Stimulated activated naive CD4-positive, alpha-beta T cell treated with Interleukin-2 at 50 U/mL for 16 hours (primary cell): ENCODE results near the gene ST6GALNAC4.

Source experiments
- DNase-seq: peaks from one replicate; lab custom pipeline; 2025; lab: John Stamatoyannopoulos, UW

Gene ST6GALNAC4

GRCh38 chr9:127912296-127912695, 4.5 kb downstream of the ST6GALNAC4 start:
- no peak for DNase-seq

DNA sequence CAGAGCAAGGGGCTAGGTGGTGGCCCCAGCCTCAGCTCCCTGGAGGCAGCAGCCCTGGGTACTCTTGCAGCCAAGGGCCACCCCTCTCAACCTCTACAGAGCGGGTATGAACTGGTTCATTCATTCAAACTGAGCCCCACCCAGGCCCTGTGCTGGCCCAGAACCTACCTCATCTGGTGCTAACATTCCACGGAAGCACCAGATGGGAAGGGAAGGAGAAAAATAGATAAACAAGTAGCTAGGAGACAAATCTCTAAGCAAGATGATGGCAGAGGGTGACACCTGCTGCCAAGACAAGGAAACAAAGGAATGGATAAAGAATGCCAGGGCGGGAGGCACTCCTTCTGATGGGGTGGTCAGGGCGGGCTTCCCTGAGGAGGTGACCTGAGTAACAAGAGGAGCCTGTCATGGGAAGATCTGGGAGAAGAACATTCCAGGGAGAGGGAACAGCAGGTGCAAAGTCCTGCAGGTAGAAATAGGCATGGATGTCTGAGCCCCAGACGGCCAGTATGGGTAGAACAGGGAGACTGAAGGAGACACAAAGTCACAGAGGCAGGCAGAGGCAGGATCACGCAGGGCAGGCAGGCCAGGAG, 6.1 kb downstream of the ST6GALNAC4 start:
- no peak for DNase-seq

DNA sequence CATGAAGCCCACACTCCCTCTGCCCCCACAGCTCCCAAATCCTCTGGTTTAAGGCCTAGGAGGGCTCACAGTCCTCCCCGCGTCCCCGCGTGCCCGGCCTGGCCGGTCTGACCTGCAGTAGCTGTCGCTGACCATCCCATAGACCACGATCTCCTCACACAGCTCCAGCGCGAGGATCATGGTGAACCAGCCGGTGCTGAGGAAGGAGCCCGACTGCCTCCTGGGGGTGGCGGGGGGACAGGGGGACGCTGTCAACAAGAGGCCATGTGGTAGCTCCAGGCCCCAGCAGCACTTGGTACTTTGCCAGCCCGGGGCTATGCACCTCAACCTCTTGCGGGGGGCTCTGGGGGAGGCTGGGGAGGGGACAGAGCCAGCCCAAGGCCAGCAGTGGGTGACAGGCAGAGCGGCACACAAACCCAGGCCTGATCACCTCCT, 7.0 kb downstream of the ST6GALNAC4 start:
- no peak for DNase-seq

DNA sequence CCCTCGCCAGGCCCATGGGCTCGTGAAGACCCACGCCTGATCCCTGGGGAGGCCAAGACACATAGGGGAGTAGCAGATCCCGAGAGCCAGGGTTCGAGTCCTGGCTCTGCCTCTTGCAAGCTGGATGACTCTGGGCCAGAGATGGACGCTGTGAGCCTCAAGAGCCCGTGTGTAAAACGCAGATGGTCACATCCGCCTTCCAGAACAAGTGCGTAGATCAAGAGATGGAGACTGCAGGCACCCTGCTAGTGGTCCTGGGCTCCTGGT, 8.2 kb downstream of the ST6GALNAC4 start:
- no peak for DNase-seq

GRCh38 chr9:127907867-127908659, 8.8 kb downstream of the ST6GALNAC4 start:
- DNase-seq, result no peak

GRCh38 chr9:127905788-127906191, 11.1 kb downstream of the ST6GALNAC4 start:
- DNase-seq, result peak; percentile 65

DNA sequence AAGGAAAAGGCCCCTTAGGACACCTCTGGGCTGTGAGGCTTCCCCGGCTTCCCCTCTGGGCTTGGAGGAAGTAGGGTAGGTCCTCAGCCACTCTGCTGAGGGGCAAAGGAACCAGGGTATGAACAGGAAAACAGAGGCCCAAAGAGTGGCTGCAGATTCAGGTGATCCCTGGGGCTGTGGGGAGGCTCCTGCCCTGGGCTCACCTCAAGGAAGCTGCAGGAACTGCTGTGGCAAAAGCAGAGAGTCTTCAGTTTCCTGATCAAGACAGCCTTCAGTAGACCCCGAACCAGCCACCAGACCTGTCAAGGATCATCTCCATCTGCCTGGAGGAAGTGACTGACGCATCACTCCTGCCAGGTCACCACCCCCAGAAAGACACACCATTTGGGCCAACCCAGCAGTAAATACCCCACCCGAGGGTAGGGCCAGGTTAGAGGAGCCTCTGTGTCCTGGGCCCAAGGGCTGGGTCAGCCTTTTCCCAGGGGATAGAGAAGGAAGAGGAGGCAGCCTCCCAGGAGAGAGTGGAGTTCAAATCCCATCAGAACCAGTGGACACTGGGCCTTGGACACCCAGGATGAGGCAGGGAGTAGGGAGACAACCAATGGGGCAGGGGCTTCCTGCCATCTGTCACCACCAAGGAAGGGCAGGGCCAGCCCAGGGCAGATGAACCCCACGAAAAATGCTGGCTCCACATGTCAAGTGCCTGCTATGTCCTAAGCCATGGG, 11.7 kb downstream of the ST6GALNAC4 start:
- DNase-seq, result peak; percentile 51

DNA sequence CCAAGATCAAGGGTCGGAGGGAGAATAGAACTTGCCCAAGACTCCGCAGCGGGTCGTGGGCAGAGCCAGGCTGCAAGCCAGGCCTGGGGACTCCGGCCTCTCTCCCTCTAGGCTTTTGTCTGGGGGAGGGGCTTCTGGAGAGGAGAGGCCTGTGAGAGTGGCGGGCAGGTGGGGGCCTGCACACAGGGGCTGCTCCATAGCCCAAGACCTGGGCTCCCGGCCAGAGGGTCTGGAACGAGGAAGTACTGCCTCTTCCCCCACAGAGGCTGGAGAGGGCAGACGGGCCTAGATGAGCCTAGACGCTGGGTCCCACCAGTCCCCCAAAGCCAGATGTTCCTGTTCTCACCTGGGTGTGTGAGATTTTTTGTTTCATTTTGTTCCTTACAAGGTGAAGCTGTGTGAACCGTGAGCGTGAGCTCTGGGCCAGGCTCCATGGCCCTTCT, 12.3 kb downstream of the ST6GALNAC4 start:
- DNase-seq, result no peak

DNA sequence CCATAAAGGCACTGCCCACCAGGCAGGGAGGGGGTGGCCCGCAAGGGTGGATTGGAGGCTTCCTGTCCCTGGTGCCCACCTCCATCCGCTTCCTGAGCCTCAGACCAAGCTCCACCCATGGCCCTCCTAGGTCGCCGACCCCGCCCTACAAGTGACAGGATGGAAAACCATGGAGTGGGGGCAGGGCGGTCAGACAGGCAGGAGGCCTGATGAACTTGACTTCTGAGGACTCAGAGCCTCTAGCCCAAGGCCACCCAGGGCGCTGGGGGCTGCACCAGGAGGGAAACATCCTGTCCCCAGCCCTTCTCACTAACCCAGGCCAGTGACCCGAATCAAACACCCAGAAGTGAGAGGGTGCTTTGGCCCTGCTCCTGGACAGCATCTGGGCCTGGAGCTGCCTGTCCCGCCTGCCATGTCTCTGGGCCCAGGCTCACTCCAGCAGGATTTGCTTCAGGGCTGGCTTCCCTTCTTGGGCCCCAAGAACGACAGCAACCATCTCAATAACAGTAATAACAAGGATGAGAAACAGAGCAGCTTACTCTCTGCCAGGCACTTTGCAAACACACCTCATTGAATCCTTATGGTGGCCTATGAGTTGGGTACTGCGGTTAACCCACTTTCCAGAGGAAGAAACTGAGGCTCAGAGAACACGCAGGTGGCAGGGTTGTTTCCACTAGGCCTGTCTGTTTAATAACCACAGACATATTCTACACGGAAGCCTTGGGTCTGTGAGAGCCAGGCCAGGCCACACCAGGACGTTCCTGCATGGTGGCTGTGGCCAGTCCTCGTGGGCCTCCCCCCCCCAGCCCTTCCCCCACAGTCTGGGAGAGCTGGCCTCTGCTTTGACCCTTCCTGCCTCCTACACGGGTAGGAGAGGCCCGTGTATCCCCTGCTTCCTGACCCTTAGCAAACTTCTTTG, 13.0 kb downstream of the ST6GALNAC4 start:
- peak; percentile 62 for DNase-seq

- DNase-seq, result peak; percentile 66
These were observed 17.5 kb downstream of the ST6GALNAC4 start, which contains the start of gene ST6GALNAC6 for GRCh38 chr9:127899128-127899943. Gene ST6GALNAC6 (minus strand): TSS chr9:127899603. CDS start chr9:127897981, 1,622 bp downstream.

- DNase-seq, result no peak
These were observed 18.3 kb downstream of the ST6GALNAC4 start for GRCh38 chr9:127898433-127899127.

DNA sequence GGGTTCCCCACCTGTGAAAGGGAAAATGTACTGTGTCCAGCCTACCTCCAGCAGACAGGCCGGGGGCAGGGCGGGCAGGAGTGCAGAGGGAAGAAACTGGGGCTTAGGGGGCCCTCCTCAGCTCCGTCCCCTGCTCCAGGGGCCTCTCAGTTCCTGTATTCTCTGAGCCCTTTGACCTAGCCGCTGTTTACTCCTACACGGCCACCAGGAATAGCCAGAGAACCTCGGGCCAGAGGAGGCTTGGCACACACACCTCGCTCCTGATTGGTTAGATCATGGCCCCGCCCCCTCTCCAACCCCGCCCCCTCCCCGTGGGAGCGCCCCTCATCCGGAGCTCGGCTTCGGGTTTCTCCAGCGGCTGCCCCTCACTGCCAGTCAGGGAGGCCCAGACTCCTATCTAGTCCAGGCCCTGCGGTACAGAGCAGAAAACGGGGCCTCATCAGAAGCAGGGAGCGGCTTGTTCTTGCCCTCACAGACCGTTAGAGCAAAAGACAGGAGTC, 19.6 kb downstream of the ST6GALNAC4 start:
- DNase-seq, result peak; percentile 18

DNA sequence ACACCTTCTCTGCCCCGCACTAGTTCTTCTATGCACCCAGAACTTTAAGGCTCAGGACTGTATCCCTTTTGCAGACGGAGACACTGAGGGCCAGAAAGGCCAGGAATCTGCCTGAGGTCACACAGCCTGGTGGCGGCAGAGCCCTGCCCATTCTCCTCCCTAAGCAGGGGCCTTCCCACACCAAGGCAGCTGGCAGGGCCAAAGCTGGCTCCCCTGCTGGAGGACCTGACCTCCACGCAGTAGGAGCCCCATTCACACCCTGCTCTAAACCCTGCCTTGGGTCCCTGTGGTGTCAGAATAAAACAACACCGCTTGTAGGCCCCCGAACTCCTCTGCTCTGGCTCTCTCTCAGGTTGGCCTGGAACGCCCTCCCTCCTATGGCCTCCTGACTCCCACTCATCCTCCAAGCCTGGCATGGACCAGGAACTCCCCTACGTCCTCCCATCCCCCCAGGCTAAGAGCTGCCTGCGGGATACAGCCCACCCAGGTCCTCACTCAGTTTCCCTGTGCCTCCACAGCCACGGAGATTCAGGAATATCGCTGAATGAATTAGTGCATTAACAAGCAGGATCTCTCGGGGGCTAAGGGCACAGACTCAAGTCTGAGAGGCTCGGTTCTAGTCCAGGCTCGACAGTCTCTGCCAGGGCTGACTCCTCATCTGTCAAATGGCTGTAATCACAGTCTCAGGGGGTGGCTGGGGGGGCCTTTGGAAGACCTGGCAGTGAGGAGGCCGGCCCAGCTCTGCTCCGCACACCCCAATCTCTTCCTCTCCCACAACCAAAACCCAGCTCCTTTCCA, 20.2 kb downstream of the ST6GALNAC4 start:
- no peak for DNase-seq

DNA sequence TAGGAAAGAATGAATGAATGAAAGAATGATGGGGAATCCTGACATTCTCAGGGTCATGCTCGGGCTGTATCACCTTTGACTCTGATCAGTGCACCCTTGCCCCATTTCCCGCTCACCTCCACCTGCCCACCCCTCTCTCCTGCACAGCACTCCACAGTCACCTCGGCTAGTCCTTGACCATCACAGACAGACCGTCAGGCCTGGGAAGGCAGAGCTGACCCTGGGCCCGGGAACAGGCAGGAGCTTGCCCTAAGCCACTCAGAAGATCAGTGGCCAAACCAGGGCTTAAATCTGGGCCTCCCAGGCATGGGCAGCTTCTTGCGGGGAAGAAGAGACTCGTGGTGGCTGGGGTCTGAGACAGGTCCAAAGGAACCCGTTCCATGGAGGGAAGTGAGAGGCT, 21.0 kb downstream of the ST6GALNAC4 start:
- no peak for DNase-seq

DNA sequence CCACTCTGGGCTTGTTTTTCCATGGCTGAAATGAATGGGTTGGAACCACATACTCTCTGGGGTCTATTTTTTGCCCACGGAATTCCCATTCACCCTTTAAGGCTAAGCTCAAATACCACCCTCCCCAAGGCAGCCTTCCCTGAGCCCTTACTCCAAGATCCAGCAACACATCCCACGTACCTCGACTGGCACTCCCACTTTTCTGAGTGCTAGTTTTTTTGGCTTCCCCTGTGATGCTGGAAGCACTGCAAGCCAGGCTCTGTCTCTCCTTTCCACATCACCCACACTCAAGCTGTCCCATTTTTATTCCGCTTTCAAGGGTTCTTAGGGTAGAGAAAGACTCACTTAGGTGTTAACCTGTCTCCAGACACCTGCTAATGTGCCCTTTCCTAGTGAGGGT, 23.4 kb downstream of the ST6GALNAC4 start:
- no peak for DNase-seq

GRCh38 chr9:127892831-127893230, 24.0 kb downstream of the ST6GALNAC4 start:
- DNase-seq, result no peak

DNA sequence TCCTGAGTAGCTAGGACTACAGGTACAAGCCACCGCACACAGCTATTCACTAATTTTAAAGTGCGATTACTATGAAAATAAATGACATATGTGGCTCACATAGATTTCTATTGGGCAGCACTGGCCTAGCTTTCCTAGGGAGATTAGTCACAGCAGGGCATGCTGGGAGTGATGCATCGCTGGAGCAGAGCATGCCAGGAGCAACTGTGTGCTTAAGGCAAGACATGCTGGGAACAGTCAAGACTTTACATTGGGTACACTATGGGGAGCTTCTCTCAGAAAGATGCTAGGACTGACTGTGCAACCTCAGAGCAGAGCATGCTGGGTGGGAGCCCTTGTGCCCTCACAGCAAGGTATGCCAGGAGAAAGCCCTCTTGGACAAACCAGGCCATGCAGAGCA, 26.8 kb downstream of the ST6GALNAC4 start:
- no peak for DNase-seq

- DNase-seq, result no peak
These were observed 29.0 kb downstream of the ST6GALNAC4 start for GRCh38 chr9:127887792-127888191.

- DNase-seq, result no peak
These were observed 30.4 kb downstream of the ST6GALNAC4 start for GRCh38 chr9:127886401-127886972.
